Activated CD4-positive, CD25-positive, alpha-beta regulatory T cell treated with anti-CD3 and anti-CD28 coated beads, Interleukin-2, amount 50 U/mL, for 16 hours (primary cell): ENCODE results near the gene DTYMK.
"Not testable (repeated sequence)": the region's sequence is repeated elsewhere in the genome, so short reads cannot be mapped to it uniquely, and the experiment has no call there.

Experiments
- DNase-seq: peaks from one replicate; pipeline ENCODE4 v3.0.0-alpha.2; 2020; ENCODE audit warnings: low read depth, low spot score

Gene DTYMK

GRCh38 chr2:241686650-241687425, at the start of gene DTYMK:
DTYMK (minus strand) TSS chr2:241686815; CDS start chr2:241686783, 32 bp downstream.
- DNase-seq = peak; percentile 93

GRCh38 chr2:241736111-241736510, 49.5 kb upstream of the DTYMK start:
- DNase-seq = no peak

GRCh38 chr2:241734467-241735208, 48.0 kb upstream of the DTYMK start, which contains the start of gene D2HGDH:
D2HGDH (plus strand) TSS chr2:241734630; CDS start chr2:241735225, 595 bp downstream.
- peak; percentile 85 for DNase-seq

- no peak for DNase-seq
Observed at GRCh38 chr2:241734208-241734466, 47.5 kb upstream of the DTYMK start.

- DNase-seq = no peak
Observed at GRCh38 chr2:241733391-241734207, 47.0 kb upstream of the DTYMK start.

GRCh38 chr2:241732513-241733186, 46.0 kb upstream of the DTYMK start:
- not testable (repeated sequence) for DNase-seq

- no peak for DNase-seq
Observed at GRCh38 chr2:241730671-241731293, 44.2 kb upstream of the DTYMK start.

- DNase-seq = no peak
Observed at GRCh38 chr2:241729868-241730267, 43.3 kb upstream of the DTYMK start.

- no peak for DNase-seq
Observed at GRCh38 chr2:241728627-241729026, 42.0 kb upstream of the DTYMK start.

- DNase-seq = no peak
Observed at GRCh38 chr2:241728000-241728399, 41.4 kb upstream of the DTYMK start.

- DNase-seq = no peak
Observed at GRCh38 chr2:241726459-241726858, 39.8 kb upstream of the DTYMK start.

GRCh38 chr2:241724975-241725870, 38.6 kb upstream of the DTYMK start:
- DNase-seq = no peak

- no peak for DNase-seq
Observed at GRCh38 chr2:241724259-241724974, 37.8 kb upstream of the DTYMK start.

- no peak for DNase-seq
Observed at GRCh38 chr2:241722896-241723454, 36.4 kb upstream of the DTYMK start.

- DNase-seq = no peak
Observed at GRCh38 chr2:241721852-241722251, 35.2 kb upstream of the DTYMK start.

- no peak for DNase-seq
Observed at GRCh38 chr2:241720560-241720959, 33.9 kb upstream of the DTYMK start.

GRCh38 chr2:241720099-241720498, 33.5 kb upstream of the DTYMK start:
- no peak for DNase-seq

- no peak for DNase-seq
Observed at GRCh38 chr2:241719093-241719492, 32.5 kb upstream of the DTYMK start.

- DNase-seq = no peak
Observed at GRCh38 chr2:241708879-241709278, 22.3 kb upstream of the DTYMK start.
